SK-N-SH treated with all-trans-retinoic acid at 6 μM for 48 hours (cell line): ENCODE data around the gene TCF3.

Experiments
- ATAC-seq: fragments of 200-7000 bp; cut with Tn5 transposase; 3 replicates; pipeline ENCODE4 v1.9.1; 2020; ENCODE audit warnings: mild to moderate bottlenecking, moderate library complexity
- ARNTL ChIP-seq: fragments of 450-650 bp; formaldehyde crosslinking; IDR thresholded peaks from 2 replicates; pipeline ENCODE4 v1.5.0; 2020; ENCODE audit warnings: low read depth, mild to moderate bottlenecking, moderate library complexity, borderline replicate concordance
- CSDC2 ChIP-seq: fragments of 250-450 bp; sonication (Bioruptor Pico); IDR thresholded peaks from 2 replicates; pipeline ENCODE4 v1.5.0; 2020; ENCODE audit warnings: mild to moderate bottlenecking, moderate library complexity
- ESRRG ChIP-seq: fragments of 250-450 bp; sonication (Bioruptor Pico); IDR thresholded peaks from 2 replicates; pipeline ENCODE4 v1.6.1; 2021; ENCODE audit warnings: mild to moderate bottlenecking
- ISL1 ChIP-seq: fragments of 250-450 bp; sonication (Bioruptor Pico); IDR thresholded peaks from 2 replicates; pipeline ENCODE4 v2.1.2; 2022; ENCODE audit warnings: mild to moderate bottlenecking, moderate library complexity
- PPARA ChIP-seq: fragments of 250-450 bp; sonication (Bioruptor Pico); IDR thresholded peaks from 2 replicates; pipeline ENCODE4 v1.5.0; 2020; ENCODE audit warnings: mild to moderate bottlenecking, borderline replicate concordance
- RARB ChIP-seq: fragments of 250-450 bp; sonication (Bioruptor Pico); IDR thresholded peaks from 2 replicates; pipeline ENCODE4 v1.8.0; 2021; ENCODE audit warnings: mild to moderate bottlenecking, moderate library complexity
- SNAI2 ChIP-seq: fragments of 250-450 bp; sonication (Bioruptor Pico); IDR thresholded peaks from 2 replicates; pipeline ENCODE4 v1.5.0; 2020; ENCODE audit warnings: mild to moderate bottlenecking, moderate library complexity
- TCF4 ChIP-seq: fragments of 250-450 bp; sonication (Bioruptor Pico); IDR thresholded peaks from 2 replicates; pipeline ENCODE4 v1.8.0; 2021; ENCODE audit warnings: mild to moderate bottlenecking, moderate library complexity, borderline replicate concordance
- TOX ChIP-seq: fragments of 250-450 bp; sonication (Bioruptor Pico); IDR thresholded peaks from 2 replicates; pipeline ENCODE4 v1.8.0; 2021; ENCODE audit warnings: mild to moderate bottlenecking, moderate library complexity, borderline replicate concordance
- ZC3H10 ChIP-seq: fragments of 250-450 bp; sonication (Bioruptor Pico); IDR thresholded peaks from 2 replicates; pipeline ENCODE4 v1.5.1; 2021; ENCODE audit warnings: mild to moderate bottlenecking, moderate library complexity
- ZFP3 ChIP-seq: fragments of 250-450 bp; sonication (Bioruptor Pico); IDR thresholded peaks from 2 replicates; pipeline ENCODE4 v1.5.0; 2020; ENCODE audit warnings: mild to moderate bottlenecking, moderate library complexity
- ZFP30 ChIP-seq: fragments of 450-650 bp; formaldehyde crosslinking; IDR thresholded peaks from 2 replicates; pipeline ENCODE4 v1.5.0; 2022; ENCODE audit warnings: mild to moderate bottlenecking, moderate library complexity
- ZNF565 ChIP-seq: fragments of 450-650 bp; formaldehyde crosslinking; conservative IDR thresholded peaks from 2 replicates; pipeline ENCODE4 v1.5.0; 2020; ENCODE audit warnings: low read depth, mild to moderate bottlenecking, moderate library complexity
- ZNF8 ChIP-seq: fragments of 450-650 bp; formaldehyde crosslinking; IDR thresholded peaks from 2 replicates; pipeline ENCODE4 v1.5.0; 2020; ENCODE audit warnings: mild to moderate bottlenecking, moderate library complexity
- TF ChIP-seq, protein P1 (sequence below): fragments of 250-450 bp; sonication (Bioruptor Pico); IDR thresholded peaks from 2 replicates; pipeline ENCODE4 v1.8.0; 2021; ENCODE audit warnings: low read depth, mild to moderate bottlenecking, moderate library complexity, borderline replicate concordance
- TF ChIP-seq, protein P2 (sequence below): fragments of 250-450 bp; sonication (Bioruptor Pico); IDR thresholded peaks from 2 replicates; pipeline ENCODE4 v1.5.1; 2021; ENCODE audit warnings: mild to moderate bottlenecking, moderate library complexity
- TF ChIP-seq, protein P3 (sequence below): fragments of 250-450 bp; sonication (Bioruptor Pico); IDR thresholded peaks from 2 replicates; pipeline ENCODE4 v1.5.1; 2020; ENCODE audit warnings: low read depth, mild to moderate bottlenecking, moderate library complexity
- TF ChIP-seq, protein P4 (sequence below): fragments of 250-450 bp; sonication (Bioruptor Pico); IDR thresholded peaks from 2 replicates; pipeline ENCODE4 v1.5.0; 2020; ENCODE audit warnings: mild to moderate bottlenecking, moderate library complexity

The TCF3 gene

DNA sequence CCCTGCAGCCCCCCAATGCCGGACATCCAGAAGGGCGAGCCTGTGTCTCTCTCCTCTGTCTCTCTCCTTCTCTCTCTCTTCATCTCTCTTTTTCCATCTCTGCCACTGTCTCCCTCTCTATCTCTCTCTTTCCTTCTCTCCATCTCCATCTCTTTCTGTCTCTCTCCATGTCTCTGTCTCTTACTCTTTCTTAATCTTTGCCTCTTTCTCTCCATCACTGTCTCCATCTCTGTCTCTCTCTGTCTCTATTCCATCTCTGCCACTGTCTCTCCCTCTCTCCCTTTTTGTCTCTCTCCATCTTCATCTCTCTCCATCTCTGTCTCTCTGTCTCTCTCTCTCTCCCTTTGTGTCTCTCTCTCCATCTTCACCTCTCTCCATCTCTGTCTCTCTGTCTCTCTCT is 25.7 kb upstream of the TCF3 start (continued):
- no peak for TF ChIP-seq ZFP30 (CRISPR knock-in tag)
- TF ChIP-seq ZC3H10 (CRISPR knock-in tag) = no peak
- TF ChIP-seq SNAI2 (CRISPR knock-in tag) = no peak
- no peak for TF ChIP-seq PPARA
- TF ChIP-seq ZNF8 = no peak

DNA sequence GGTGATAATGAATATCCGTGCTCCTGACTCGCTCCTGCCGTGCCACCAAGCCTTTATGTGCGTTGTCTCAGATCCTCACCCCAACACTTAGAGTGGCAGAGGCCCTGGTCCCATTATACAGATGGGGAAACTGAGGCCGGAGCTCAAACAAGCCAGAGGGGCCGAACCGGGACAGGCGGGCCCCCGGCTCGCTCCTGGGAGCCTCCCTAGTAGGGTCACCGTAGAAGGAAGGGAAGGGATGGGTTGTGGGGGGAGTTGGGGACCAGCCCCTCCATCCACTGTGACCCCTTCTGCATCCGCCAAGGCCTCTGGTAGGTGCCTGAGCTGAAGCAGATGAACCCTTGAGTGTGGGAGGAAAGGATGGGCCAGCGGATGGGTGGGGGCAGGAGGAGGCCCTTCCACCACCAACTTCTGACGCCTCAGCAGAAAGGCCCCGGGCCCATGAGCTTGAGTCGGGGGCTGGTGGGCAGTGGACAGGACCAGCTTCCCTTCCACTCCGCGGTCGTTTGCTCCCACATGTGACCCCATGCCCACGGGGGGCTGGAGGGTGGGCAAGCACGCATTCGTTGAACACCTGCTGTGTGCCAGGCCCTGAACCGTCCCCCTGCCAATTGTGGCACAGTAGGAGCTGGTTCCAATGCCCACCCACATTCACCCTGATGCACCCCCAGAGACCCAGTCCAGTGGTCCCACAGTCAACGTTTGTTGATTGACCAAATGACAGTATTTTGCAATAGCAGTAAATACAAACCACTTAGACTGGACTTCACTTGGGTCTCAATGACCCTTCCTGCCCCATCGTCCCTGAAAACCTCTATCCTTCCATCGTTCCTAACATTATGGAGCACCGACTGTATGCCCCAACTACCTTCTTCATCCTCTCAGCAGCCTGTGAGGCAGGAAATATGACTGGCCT is 24.2 kb upstream of the TCF3 start:
- TF ChIP-seq, protein P1, sequence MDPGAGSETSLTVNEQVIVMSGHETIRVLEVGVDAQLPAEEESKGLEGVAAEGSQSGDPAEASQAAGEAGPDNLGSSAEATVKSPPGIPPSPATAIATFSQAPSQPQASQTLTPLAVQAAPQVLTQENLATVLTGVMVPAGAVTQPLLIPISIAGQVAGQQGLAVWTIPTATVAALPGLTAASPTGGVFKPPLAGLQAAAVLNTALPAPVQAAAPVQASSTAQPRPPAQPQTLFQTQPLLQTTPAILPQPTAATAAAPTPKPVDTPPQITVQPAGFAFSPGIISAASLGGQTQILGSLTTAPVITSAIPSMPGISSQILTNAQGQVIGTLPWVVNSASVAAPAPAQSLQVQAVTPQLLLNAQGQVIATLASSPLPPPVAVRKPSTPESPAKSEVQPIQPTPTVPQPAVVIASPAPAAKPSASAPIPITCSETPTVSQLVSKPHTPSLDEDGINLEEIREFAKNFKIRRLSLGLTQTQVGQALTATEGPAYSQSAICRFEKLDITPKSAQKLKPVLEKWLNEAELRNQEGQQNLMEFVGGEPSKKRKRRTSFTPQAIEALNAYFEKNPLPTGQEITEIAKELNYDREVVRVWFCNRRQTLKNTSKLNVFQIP (CRISPR knock-in tag) = no peak
- TF ChIP-seq CSDC2 (CRISPR knock-in tag) (no peak), ZFP30 (CRISPR knock-in tag) (no peak), ISL1 (CRISPR knock-in tag) (no peak), ZFP3 (CRISPR knock-in tag) (no peak), ESRRG (CRISPR knock-in tag) (no peak), ARNTL (CRISPR knock-in tag) (no peak), TOX (CRISPR knock-in tag) (no peak), ZNF8 (no peak), ZNF565 (CRISPR knock-in tag) (no peak), PPARA (no peak), ZC3H10 (CRISPR knock-in tag) (no peak)
- TF ChIP-seq, protein P2, sequence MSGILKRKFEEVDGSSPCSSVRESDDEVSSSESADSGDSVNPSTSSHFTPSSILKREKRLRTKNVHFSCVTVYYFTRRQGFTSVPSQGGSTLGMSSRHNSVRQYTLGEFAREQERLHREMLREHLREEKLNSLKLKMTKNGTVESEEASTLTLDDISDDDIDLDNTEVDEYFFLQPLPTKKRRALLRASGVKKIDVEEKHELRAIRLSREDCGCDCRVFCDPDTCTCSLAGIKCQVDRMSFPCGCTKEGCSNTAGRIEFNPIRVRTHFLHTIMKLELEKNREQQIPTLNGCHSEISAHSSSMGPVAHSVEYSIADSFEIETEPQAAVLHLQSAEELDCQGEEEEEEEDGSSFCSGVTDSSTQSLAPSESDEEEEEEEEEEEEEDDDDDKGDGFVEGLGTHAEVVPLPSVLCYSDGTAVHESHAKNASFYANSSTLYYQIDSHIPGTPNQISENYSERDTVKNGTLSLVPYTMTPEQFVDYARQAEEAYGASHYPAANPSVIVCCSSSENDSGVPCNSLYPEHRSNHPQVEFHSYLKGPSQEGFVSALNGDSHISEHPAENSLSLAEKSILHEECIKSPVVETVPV (CRISPR knock-in tag) = no peak
- no peak for ATAC-seq

DNA sequence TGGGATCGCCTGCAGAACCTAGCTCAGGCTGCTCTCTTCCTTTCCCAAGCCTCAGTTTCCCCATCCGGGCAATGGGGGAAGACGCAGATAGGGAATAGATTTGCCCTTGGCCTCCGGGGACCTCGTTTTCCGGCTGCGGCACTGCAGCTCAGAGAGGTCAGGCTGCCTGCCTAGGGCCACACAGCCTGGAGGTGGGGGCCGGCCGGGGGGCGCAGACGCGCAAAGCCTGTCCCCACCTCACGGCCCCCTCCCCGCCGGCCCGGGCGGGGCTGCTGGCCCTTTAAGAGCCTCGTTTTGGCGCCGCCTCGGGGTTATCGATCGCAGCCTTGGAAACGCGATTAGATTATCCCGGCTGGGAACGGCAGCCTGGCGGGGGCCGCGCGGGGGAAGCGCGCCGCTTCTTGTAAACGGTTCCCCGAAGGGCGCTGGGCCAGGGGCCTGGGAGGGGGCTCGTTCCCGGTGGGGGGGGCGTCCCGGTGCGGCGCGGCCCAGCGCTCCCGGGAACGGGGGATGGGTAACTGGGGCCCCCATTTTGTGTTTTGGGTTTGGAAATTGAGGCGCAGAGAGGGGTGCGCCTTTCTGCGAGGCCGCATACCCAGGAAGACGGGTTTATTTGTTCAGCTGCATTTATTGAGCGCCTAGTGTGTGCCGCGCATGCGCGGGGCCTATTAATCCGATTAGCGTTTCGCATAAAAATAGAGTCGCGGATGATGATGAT is 23.4 kb upstream of the TCF3 start:
- ATAC-seq = no peak

More for the DNA sequence above, 23.4 kb upstream of the TCF3 start:
- TF ChIP-seq, protein P3, sequence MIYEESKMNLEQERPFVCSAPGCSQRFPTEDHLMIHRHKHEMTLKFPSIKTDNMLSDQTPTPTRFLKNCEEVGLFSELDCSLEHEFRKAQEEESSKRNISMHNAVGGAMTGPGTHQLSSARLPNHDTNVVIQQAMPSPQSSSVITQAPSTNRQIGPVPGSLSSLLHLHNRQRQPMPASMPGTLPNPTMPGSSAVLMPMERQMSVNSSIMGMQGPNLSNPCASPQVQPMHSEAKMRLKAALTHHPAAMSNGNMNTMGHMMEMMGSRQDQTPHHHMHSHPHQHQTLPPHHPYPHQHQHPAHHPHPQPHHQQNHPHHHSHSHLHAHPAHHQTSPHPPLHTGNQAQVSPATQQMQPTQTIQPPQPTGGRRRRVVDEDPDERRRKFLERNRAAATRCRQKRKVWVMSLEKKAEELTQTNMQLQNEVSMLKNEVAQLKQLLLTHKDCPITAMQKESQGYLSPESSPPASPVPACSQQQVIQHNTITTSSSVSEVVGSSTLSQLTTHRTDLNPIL (CRISPR knock-in tag) = no peak
- TF ChIP-seq PPARA (no peak), ZFP3 (CRISPR knock-in tag) (no peak), TCF4 (CRISPR knock-in tag) (no peak), RARB (no peak), CSDC2 (CRISPR knock-in tag) (no peak), SNAI2 (CRISPR knock-in tag) (no peak), TOX (CRISPR knock-in tag) (no peak), ARNTL (CRISPR knock-in tag) (no peak), ZFP30 (CRISPR knock-in tag) (no peak)
- TF ChIP-seq, protein P4, sequence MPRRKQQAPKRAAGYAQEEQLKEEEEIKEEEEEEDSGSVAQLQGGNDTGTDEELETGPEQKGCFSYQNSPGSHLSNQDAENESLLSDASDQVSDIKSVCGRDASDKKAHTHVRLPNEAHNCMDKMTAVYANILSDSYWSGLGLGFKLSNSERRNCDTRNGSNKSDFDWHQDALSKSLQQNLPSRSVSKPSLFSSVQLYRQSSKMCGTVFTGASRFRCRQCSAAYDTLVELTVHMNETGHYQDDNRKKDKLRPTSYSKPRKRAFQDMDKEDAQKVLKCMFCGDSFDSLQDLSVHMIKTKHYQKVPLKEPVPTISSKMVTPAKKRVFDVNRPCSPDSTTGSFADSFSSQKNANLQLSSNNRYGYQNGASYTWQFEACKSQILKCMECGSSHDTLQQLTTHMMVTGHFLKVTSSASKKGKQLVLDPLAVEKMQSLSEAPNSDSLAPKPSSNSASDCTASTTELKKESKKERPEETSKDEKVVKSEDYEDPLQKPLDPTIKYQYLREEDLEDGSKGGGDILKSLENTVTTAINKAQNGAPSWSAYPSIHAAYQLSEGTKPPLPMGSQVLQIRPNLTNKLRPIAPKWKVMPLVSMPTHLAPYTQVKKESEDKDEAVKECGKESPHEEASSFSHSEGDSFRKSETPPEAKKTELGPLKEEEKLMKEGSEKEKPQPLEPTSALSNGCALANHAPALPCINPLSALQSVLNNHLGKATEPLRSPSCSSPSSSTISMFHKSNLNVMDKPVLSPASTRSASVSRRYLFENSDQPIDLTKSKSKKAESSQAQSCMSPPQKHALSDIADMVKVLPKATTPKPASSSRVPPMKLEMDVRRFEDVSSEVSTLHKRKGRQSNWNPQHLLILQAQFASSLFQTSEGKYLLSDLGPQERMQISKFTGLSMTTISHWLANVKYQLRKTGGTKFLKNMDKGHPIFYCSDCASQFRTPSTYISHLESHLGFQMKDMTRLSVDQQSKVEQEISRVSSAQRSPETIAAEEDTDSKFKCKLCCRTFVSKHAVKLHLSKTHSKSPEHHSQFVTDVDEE (CRISPR knock-in tag) = no peak
- TF ChIP-seq, protein P2 (CRISPR knock-in tag) = no peak
